ENCODE results near the gene FOXD4.
"Not testable (repeated sequence)": the region's sequence is repeated elsewhere in the genome, so short reads cannot be mapped to it uniquely, and the experiment has no call there.

Gene FOXD4

GRCh38 chr9:108742-109495, 9.3 kb downstream of the FOXD4 start:
- H3K27ac ChIP-seq; H3K9ac ChIP-seq (ENCODE audit: insufficient read length); H3K9me3 ChIP-seq (ENCODE audit: low read depth, low read length); H3K36me3 ChIP-seq (ENCODE audit: insufficient read depth, low read length); DNase-seq (ENCODE audit: low read depth, low spot score); H3K4me3 ChIP-seq: not testable (repeated sequence)

GRCh38 chr9:105991-106390, 12.2 kb downstream of the FOXD4 start:
- not testable (repeated sequence) for H3K27ac ChIP-seq; H3K9me3 ChIP-seq (ENCODE audit: low read depth, low read length); DNase-seq (ENCODE audit: low read depth, low spot score); H3K36me3 ChIP-seq (ENCODE audit: insufficient read depth, low read length); H3K4me3 ChIP-seq; H3K9ac ChIP-seq (ENCODE audit: insufficient read length)

GRCh38 chr9:100430-100829, 17.8 kb downstream of the FOXD4 start:
- not testable (repeated sequence) for H3K9me3 ChIP-seq (ENCODE audit: low read depth, low read length); H3K4me3 ChIP-seq; H3K27ac ChIP-seq; DNase-seq (ENCODE audit: low read depth, low spot score); H3K36me3 ChIP-seq (ENCODE audit: insufficient read depth, low read length); H3K9ac ChIP-seq (ENCODE audit: insufficient read length)

GRCh38 chr9:99867-100266, 18.4 kb downstream of the FOXD4 start:
- not testable (repeated sequence) for H3K9me3 ChIP-seq (ENCODE audit: low read depth, low read length); H3K4me3 ChIP-seq; H3K36me3 ChIP-seq (ENCODE audit: insufficient read depth, low read length); H3K27ac ChIP-seq; DNase-seq (ENCODE audit: low read depth, low spot score); H3K9ac ChIP-seq (ENCODE audit: insufficient read length)

GRCh38 chr9:98775-99174, 19.4 kb downstream of the FOXD4 start:
- H3K9ac ChIP-seq (ENCODE audit: insufficient read length); H3K36me3 ChIP-seq (ENCODE audit: insufficient read depth, low read length); H3K4me3 ChIP-seq; H3K9me3 ChIP-seq (ENCODE audit: low read depth, low read length); DNase-seq (ENCODE audit: low read depth, low spot score); H3K27ac ChIP-seq: not testable (repeated sequence)

- H3K36me3 ChIP-seq (ENCODE audit: insufficient read depth, low read length); H3K4me3 ChIP-seq; DNase-seq (ENCODE audit: low read depth, low spot score); H3K9ac ChIP-seq (ENCODE audit: insufficient read length); H3K27ac ChIP-seq; H3K9me3 ChIP-seq (ENCODE audit: low read depth, low read length): not testable (repeated sequence)
Observed at GRCh38 chr9:94992-95391, 23.2 kb downstream of the FOXD4 start.

GRCh38 chr9:94323-94722, 23.9 kb downstream of the FOXD4 start:
- not testable (repeated sequence) for H3K36me3 ChIP-seq (ENCODE audit: insufficient read depth, low read length); H3K4me3 ChIP-seq; DNase-seq (ENCODE audit: low read depth, low spot score); H3K27ac ChIP-seq; H3K9ac ChIP-seq (ENCODE audit: insufficient read length); H3K9me3 ChIP-seq (ENCODE audit: low read depth, low read length)

GRCh38 chr9:93909-94308, 24.3 kb downstream of the FOXD4 start:
- not testable (repeated sequence) for H3K27ac ChIP-seq; H3K36me3 ChIP-seq (ENCODE audit: insufficient read depth, low read length); H3K9me3 ChIP-seq (ENCODE audit: low read depth, low read length); DNase-seq (ENCODE audit: low read depth, low spot score); H3K9ac ChIP-seq (ENCODE audit: insufficient read length); H3K4me3 ChIP-seq

GRCh38 chr9:90851-91250, 27.4 kb downstream of the FOXD4 start:
- not testable (repeated sequence) for H3K9ac ChIP-seq (ENCODE audit: insufficient read length); H3K4me3 ChIP-seq; H3K27ac ChIP-seq; H3K36me3 ChIP-seq (ENCODE audit: insufficient read depth, low read length); DNase-seq (ENCODE audit: low read depth, low spot score); H3K9me3 ChIP-seq (ENCODE audit: low read depth, low read length)

GRCh38 chr9:88396-89037, 29.7 kb downstream of the FOXD4 start:
- H3K36me3 ChIP-seq (ENCODE audit: insufficient read depth, low read length); H3K27ac ChIP-seq; H3K9ac ChIP-seq (ENCODE audit: insufficient read length); H3K4me3 ChIP-seq; H3K9me3 ChIP-seq (ENCODE audit: low read depth, low read length); DNase-seq (ENCODE audit: low read depth, low spot score): not testable (repeated sequence)

GRCh38 chr9:87860-88259, 30.4 kb downstream of the FOXD4 start:
- H3K36me3 ChIP-seq (ENCODE audit: insufficient read depth, low read length); H3K9ac ChIP-seq (ENCODE audit: insufficient read length); DNase-seq (ENCODE audit: low read depth, low spot score); H3K4me3 ChIP-seq; H3K9me3 ChIP-seq (ENCODE audit: low read depth, low read length); H3K27ac ChIP-seq: not testable (repeated sequence)

GRCh38 chr9:87105-87504, 31.1 kb downstream of the FOXD4 start:
- not testable (repeated sequence) for H3K9me3 ChIP-seq (ENCODE audit: low read depth, low read length); H3K27ac ChIP-seq; H3K9ac ChIP-seq (ENCODE audit: insufficient read length); DNase-seq (ENCODE audit: low read depth, low spot score); H3K4me3 ChIP-seq; H3K36me3 ChIP-seq (ENCODE audit: insufficient read depth, low read length)

GRCh38 chr9:86697-87096, 31.5 kb downstream of the FOXD4 start:
- not testable (repeated sequence) for H3K36me3 ChIP-seq (ENCODE audit: insufficient read depth, low read length); H3K4me3 ChIP-seq

GRCh38 chr9:82932-83689, 35.1 kb downstream of the FOXD4 start:
- not testable (repeated sequence) for DNase-seq (ENCODE audit: low read depth, low spot score); H3K27ac ChIP-seq; H3K9me3 ChIP-seq (ENCODE audit: low read depth, low read length); H3K36me3 ChIP-seq (ENCODE audit: insufficient read depth, low read length); H3K4me3 ChIP-seq; H3K9ac ChIP-seq (ENCODE audit: insufficient read length)

More at GRCh38 chr9:86697-87096, 31.5 kb downstream of the FOXD4 start:
- DNase-seq (ENCODE audit: low read depth, low spot score); H3K27ac ChIP-seq; H3K9ac ChIP-seq (ENCODE audit: insufficient read length); H3K9me3 ChIP-seq (ENCODE audit: low read depth, low read length): not testable (repeated sequence)
